HG03045 (cell line): ENCODE data around the gene POLR1F.
"Not testable (repeated sequence)": the region's sequence is repeated elsewhere in the genome, so short reads cannot be mapped to it uniquely, and the experiment has no call there.

Experiments used
- ATAC-seq: cut with Tn5 transposase; IDR thresholded peaks from one replicate; pipeline ENCODE4 v1.9.1; 2021; ENCODE audit warnings: mild to moderate bottlenecking, moderate library complexity; ENCODE audit not compliant: unreplicated experiment

POLR1F gene

GRCh38 chr7:19708397-19709248 lies at the start of gene POLR1F:
TSS of gene POLR1F (minus strand) at chr7:19709037. CDS start at chr7:19709016, 21 bp downstream.
- ATAC-seq: peak; percentile 99

- ATAC-seq: no peak
Measured at GRCh38 chr7:19754521-19755116, 45.8 kb upstream of the POLR1F start.

- ATAC-seq: no peak
Measured at GRCh38 chr7:19752020-19752419, 43.2 kb upstream of the POLR1F start.

GRCh38 chr7:19749658-19750057 lies 40.8 kb upstream of the POLR1F start:
- no peak for ATAC-seq

GRCh38 chr7:19747740-19748339 lies 39.0 kb upstream of the POLR1F start:
- no peak for ATAC-seq

GRCh38 chr7:19744075-19744474 lies 35.2 kb upstream of the POLR1F start:
- ATAC-seq: no peak

- no peak for ATAC-seq
Measured at GRCh38 chr7:19728716-19729115, 19.9 kb upstream of the POLR1F start.

GRCh38 chr7:19725770-19726169 lies 16.9 kb upstream of the POLR1F start:
- no peak for ATAC-seq

GRCh38 chr7:19715499-19715898 lies 6.7 kb upstream of the POLR1F start:
- ATAC-seq: no peak

GRCh38 chr7:19713676-19714075 lies 4.8 kb upstream of the POLR1F start:
- ATAC-seq: no peak

- ATAC-seq: no peak
Measured at GRCh38 chr7:19709249-19709578, 377 bp upstream of the POLR1F start.

GRCh38 chr7:19707240-19707639 lies 1.6 kb downstream of the POLR1F start:
- no peak for ATAC-seq

- ATAC-seq: no peak
Measured at GRCh38 chr7:19705663-19706062, 3.2 kb downstream of the POLR1F start.

GRCh38 chr7:19701471-19701870 lies 7.4 kb downstream of the POLR1F start:
- ATAC-seq: no peak

GRCh38 chr7:19700936-19701335 lies 7.9 kb downstream of the POLR1F start:
- ATAC-seq: no peak

- no peak for ATAC-seq
Measured at GRCh38 chr7:19698331-19698730, 10.5 kb downstream of the POLR1F start.

- no peak for ATAC-seq
Measured at GRCh38 chr7:19696926-19697325, 11.9 kb downstream of the POLR1F start.

GRCh38 chr7:19692111-19692828 lies 16.6 kb downstream of the POLR1F start:
- no peak for ATAC-seq

- ATAC-seq: no peak
Measured at GRCh38 chr7:19690736-19691135, 18.1 kb downstream of the POLR1F start.

GRCh38 chr7:19689130-19689529 lies 19.7 kb downstream of the POLR1F start:
- ATAC-seq: not testable (repeated sequence)

GRCh38 chr7:19681596-19681995 lies 27.2 kb downstream of the POLR1F start:
- ATAC-seq: no peak
